H9 (cell line): Measurements from ENCODE around the gene R3HDM2. TPM values are rescaled to one million over a fixed set of nuclear protein-coding genes. Genes with fewer than 3 reads are reported as not detected.

Experiments
- DNase-seq: peaks from one replicate; pipeline ENCODE4 v3.0.0-alpha.2; 2017
- H2AFZ ChIP-seq: one replicate; pipeline ENCODE4 v1.6.1; 2013; ENCODE audit warnings: mild to moderate bottlenecking, low read length, control low read depth, moderate library complexity
- H2AK5ac ChIP-seq: 2 replicates; pipeline ENCODE4 v1.6.1; 2013; ENCODE audit warnings: low read length, control low read depth, mixed read lengths; ENCODE audit not compliant: insufficient read length
- H2BK120ac ChIP-seq: one replicate; pipeline ENCODE4 v1.6.1; 2013; ENCODE audit warnings: low read depth, mild to moderate bottlenecking, low read length, control low read depth, inconsistent platforms; ENCODE audit not compliant: poor library complexity, severe bottlenecking
- H2BK12ac ChIP-seq: 2 replicates; pipeline ENCODE4 v1.6.1; 2013; ENCODE audit warnings: low read length, control low read depth, mixed read lengths, low read depth; ENCODE audit not compliant: insufficient read length
- H2BK15ac ChIP-seq: 2 replicates; pipeline ENCODE4 v1.6.1; 2013; ENCODE audit warnings: low read depth, low read length, control low read depth
- H2BK20ac ChIP-seq: one replicate; pipeline ENCODE4 v1.6.1; 2013; ENCODE audit warnings: low read depth, mild to moderate bottlenecking, low read length, control low read depth, inconsistent platforms; ENCODE audit not compliant: poor library complexity, severe bottlenecking
- H2BK5ac ChIP-seq: 2 replicates; pipeline ENCODE4 v1.6.1; 2013; ENCODE audit warnings: low read length, control low read depth, mixed read lengths; ENCODE audit not compliant: insufficient read length
- H3K14ac ChIP-seq: 2 replicates; pipeline ENCODE4 v1.6.1; 2013; ENCODE audit warnings: low read length, control low read depth; ENCODE audit not compliant: insufficient read depth
- H3K18ac ChIP-seq: 2 replicates; pipeline ENCODE4 v1.6.1; 2013; ENCODE audit warnings: low read depth, mild to moderate bottlenecking, mixed read lengths, low read length, control low read depth; ENCODE audit not compliant: insufficient read length
- H3K23ac ChIP-seq: 2 replicates; pipeline ENCODE4 v1.6.1; 2013; ENCODE audit warnings: low read length, control low read depth, mixed read lengths, low read depth; ENCODE audit not compliant: insufficient read length
- H3K23me2 ChIP-seq: 2 replicates; pipeline ENCODE4 v1.6.1; 2013; ENCODE audit warnings: low read depth, mild to moderate bottlenecking, mixed read lengths, low read length, control low read depth; ENCODE audit not compliant: insufficient read length, poor library complexity, severe bottlenecking
- H3K27ac ChIP-seq: 2 replicates; pipeline ENCODE4 v1.5.1; 2013; ENCODE audit warnings: low read length, control low read depth, mixed read lengths, low read depth; ENCODE audit not compliant: insufficient read length
- H3K27me3 ChIP-seq: 2 replicates; pipeline ENCODE4 v1.6.1; 2013; ENCODE audit warnings: low read length, control low read depth, inconsistent platforms; ENCODE audit not compliant: insufficient read depth
- H3K4ac ChIP-seq: 2 replicates; pipeline ENCODE4 v1.6.1; 2013; ENCODE audit warnings: low read depth, mild to moderate bottlenecking, control low read depth, inconsistent platforms, low read length, moderate library complexity
- H3K4me1 ChIP-seq: 2 replicates; pipeline ENCODE4 v1.6.1; 2013; ENCODE audit warnings: low read length, control low read depth, inconsistent platforms; ENCODE audit not compliant: insufficient read depth
- H3K4me2 ChIP-seq: 2 replicates; pipeline ENCODE4 v1.6.1; 2013; ENCODE audit warnings: low read length, control low read depth, mixed read lengths; ENCODE audit not compliant: insufficient read length, insufficient read depth
- H3K56ac ChIP-seq: 2 replicates; pipeline ENCODE4 v1.6.1; 2013; ENCODE audit warnings: low read depth, mild to moderate bottlenecking, mixed read lengths, low read length, control low read depth; ENCODE audit not compliant: insufficient read length
- H3K79me1 ChIP-seq: 2 replicates; pipeline ENCODE4 v1.6.1; 2013; ENCODE audit warnings: low read depth, mild to moderate bottlenecking, moderate library complexity, low read length, control low read depth, inconsistent platforms; ENCODE audit not compliant: insufficient read depth, poor library complexity, severe bottlenecking
- H3K79me2 ChIP-seq: 2 replicates; pipeline ENCODE4 v1.6.1; 2013; ENCODE audit warnings: low read length, control low read depth, inconsistent platforms; ENCODE audit not compliant: insufficient read depth
- H3K9ac ChIP-seq: 2 replicates; pipeline ENCODE4 v1.6.1; 2013; ENCODE audit warnings: low read length, control low read depth, mixed read lengths; ENCODE audit not compliant: insufficient read length; ENCODE audit errors: extremely low read depth
- H3K9me3 ChIP-seq: one replicate; pipeline ENCODE4 v1.6.1; 2013; ENCODE audit warnings: low read depth, low read length, inconsistent platforms; ENCODE audit not compliant: control insufficient read depth
- H3T11ph ChIP-seq: one replicate; pipeline ENCODE4 v1.6.1; 2013; ENCODE audit warnings: mild to moderate bottlenecking, low read length, control low read depth, inconsistent platforms
- H4K20me1 ChIP-seq: one replicate; pipeline ENCODE4 v1.6.1; 2013; ENCODE audit not compliant: control insufficient read depth, insufficient read length, insufficient read depth
- H4K5ac ChIP-seq: 2 replicates; pipeline ENCODE4 v1.6.1; 2013; ENCODE audit warnings: low read depth, mild to moderate bottlenecking, mixed read lengths, low read length, control low read depth; ENCODE audit not compliant: insufficient read length
- H4K8ac ChIP-seq: replicated peaks from 2 replicates; pipeline ENCODE4 v1.6.1; 2013; ENCODE audit warnings: low read length, control low read depth, mixed read lengths, low read depth; ENCODE audit not compliant: insufficient read length
- H4K91ac ChIP-seq: 2 replicates; pipeline ENCODE4 v1.6.1; 2013; ENCODE audit warnings: low read depth, mild to moderate bottlenecking, moderate library complexity, mixed read lengths, low read length, control low read depth; ENCODE audit not compliant: insufficient read length
- H3K27ac Mint-ChIP-seq, 3 experiments: 2 replicates in 2 of 3; 3 replicates in 1 of 3; pipeline ENCODE4 v1.8.0; 2020 to 2021; ENCODE audit warnings: mixed read lengths in 3 of 3, mild to moderate bottlenecking in 1 of 3, moderate library complexity in 1 of 3
- H3K27me3 Mint-ChIP-seq: 2 replicates; pipeline ENCODE4 v1.8.0; 2021; ENCODE audit warnings: low read depth, mild to moderate bottlenecking, moderate library complexity, mixed read lengths
- H3K36me3 Mint-ChIP-seq, 3 experiments: 2 replicates in 2 of 3; 3 replicates in 1 of 3; pipeline ENCODE4 v1.8.0; 2020 to 2021; ENCODE audit warnings: low read depth in 3 of 3, mixed read lengths in 3 of 3; ENCODE audit not compliant: insufficient read depth in 1 of 3
- H3K4me1 Mint-ChIP-seq, 2 experiments: 2 replicates each; pipeline ENCODE4 v1.8.0; 2020; ENCODE audit warnings: mixed read lengths in 2 of 2
- H3K4me3 Mint-ChIP-seq, 2 experiments: 2 replicates in 1 of 2; 3 replicates in 1 of 2; pipeline ENCODE4 v1.8.0; 2020 to 2021; ENCODE audit warnings: mild to moderate bottlenecking in 2 of 2, mixed read lengths in 2 of 2, moderate library complexity in 1 of 2
- H3K9me3 Mint-ChIP-seq, 2 experiments: 2 replicates in 1 of 2; 3 replicates in 1 of 2; pipeline ENCODE4 v1.8.0; 2020; ENCODE audit warnings: mild to moderate bottlenecking in 2 of 2, mixed read lengths in 2 of 2, moderate library complexity in 1 of 2
- WGBS: extraction: QIAGEN DNeasy Blood & Tissue Kit; methylation state at CpG from one replicate; pipeline ENCODE4 v1.1.7; 2013; ENCODE audit warnings: missing lambda C conversion rate, low lambda C conversion rate, mixed read lengths; ENCODE audit not compliant: insufficient read length; ENCODE audit errors: extremely low coverage; 5-methylcytosine and 5-hydroxymethylcytosine counted together
- total RNA-seq: library from RNA; stranded (reverse); gene quantifications from 2 replicates; pipeline ENCODE4 v1.2.1, GENCODE V29; 2021
- TF ChIP-seq, protein P1 (sequence below): fragments of 200-600 bp; sonication (generic); conservative IDR thresholded peaks from 3 replicates; pipeline ENCODE4 v1.8.0; 2021; ENCODE audit warnings: antibody characterized with exemption, mild to moderate bottlenecking

The R3HDM2 gene
- total RNA-seq, 1 experiment from 2014 or later, result 43.9 TPM

DNA sequence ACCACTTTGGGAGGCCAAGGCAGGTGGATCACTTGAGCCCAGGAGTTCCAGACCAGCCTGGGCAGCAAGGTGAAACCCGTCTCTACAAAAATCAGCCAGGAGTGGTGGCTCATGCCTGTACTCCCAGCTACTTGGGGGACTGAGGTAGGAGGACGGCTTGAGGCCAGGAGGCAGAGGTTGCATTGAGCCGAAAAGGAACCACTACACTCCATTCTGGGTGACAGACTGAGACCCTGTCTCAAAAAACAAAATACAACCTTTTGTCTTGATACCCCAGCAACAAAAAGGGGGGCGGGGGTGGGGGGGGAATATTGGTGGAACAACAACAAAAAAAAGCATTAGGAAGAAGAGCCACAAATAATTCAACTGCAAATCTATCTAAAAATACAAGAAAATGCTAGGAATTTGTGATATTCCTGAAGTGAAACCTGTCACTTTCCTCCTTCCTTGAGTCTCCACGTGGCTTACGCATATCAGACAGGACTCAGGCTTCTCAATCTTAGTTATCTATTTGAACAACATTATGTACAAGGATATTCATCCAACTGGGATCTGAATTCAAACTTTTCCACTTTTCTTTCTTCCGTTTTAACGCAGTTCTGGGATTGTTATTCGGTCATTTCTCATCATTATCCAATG lies 1.3 kb downstream of the R3HDM2 start:
- Histone ChIP-seq H3K9me3 (no peaks in the 10 kb centered on the region), H4K20me1 (no peaks in the 10 kb centered on the region), H3K4me1 (no peaks in the 10 kb centered on the region), H2BK15ac (no peak overlapping the region), H4K91ac (no peak overlapping the region), H2BK20ac (no peak overlapping the region), H4K5ac (no peak overlapping the region), H3K27ac (no peak overlapping the region), H3K14ac (no peak overlapping the region), H2AFZ (no peak overlapping the region), H3K79me2 (no peaks in the 10 kb centered on the region), H3K23ac (no peak overlapping the region), H3K18ac (no peak overlapping the region), H2BK120ac (no peak overlapping the region), H3K4me2 (peak overlapping the region; percentile 61), H3K9ac (peak overlapping the region; percentile 78), H3T11ph (no peak overlapping the region), H2BK12ac (no peak overlapping the region), H2BK5ac (no peak overlapping the region), H4K8ac (no peak overlapping the region), H3K56ac (no peak overlapping the region), H2AK5ac (no peak overlapping the region), H3K4ac (no peak overlapping the region), H3K23me2 (peaks cover 8% of the 10 kb centered on the region), H3K27me3 (no peaks in the 10 kb centered on the region), H3K79me1 (no peaks in the 10 kb centered on the region)
- Mint-ChIP-seq H3K27ac (peak overlapping the region; percentile 96 to 99 (median 96); a peak in 5 of 7 replicates), H3K4me3 (peak overlapping the region; percentile 90 to 99), H3K36me3 (peaks cover 0 to 13% (median 5%) of the 10 kb centered on the region in 3 experiments; a peak in 5 of 7 replicates), H3K9me3 (no peaks in the 10 kb centered on the region; a peak in 1 of 5 replicates), H3K27me3 (no peaks in the 10 kb centered on the region), H3K4me1 (peaks cover 24 to 30% of the 10 kb centered on the region in 2 experiments)
- no peak for DNase-seq
- TF ChIP-seq, protein P1, sequence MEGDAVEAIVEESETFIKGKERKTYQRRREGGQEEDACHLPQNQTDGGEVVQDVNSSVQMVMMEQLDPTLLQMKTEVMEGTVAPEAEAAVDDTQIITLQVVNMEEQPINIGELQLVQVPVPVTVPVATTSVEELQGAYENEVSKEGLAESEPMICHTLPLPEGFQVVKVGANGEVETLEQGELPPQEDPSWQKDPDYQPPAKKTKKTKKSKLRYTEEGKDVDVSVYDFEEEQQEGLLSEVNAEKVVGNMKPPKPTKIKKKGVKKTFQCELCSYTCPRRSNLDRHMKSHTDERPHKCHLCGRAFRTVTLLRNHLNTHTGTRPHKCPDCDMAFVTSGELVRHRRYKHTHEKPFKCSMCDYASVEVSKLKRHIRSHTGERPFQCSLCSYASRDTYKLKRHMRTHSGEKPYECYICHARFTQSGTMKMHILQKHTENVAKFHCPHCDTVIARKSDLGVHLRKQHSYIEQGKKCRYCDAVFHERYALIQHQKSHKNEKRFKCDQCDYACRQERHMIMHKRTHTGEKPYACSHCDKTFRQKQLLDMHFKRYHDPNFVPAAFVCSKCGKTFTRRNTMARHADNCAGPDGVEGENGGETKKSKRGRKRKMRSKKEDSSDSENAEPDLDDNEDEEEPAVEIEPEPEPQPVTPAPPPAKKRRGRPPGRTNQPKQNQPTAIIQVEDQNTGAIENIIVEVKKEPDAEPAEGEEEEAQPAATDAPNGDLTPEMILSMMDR, result no peak
- WGBS, result no CpG with 5 or more reads among the region's 9 CpGs
